OCI-LY7 (cell line): ENCODE data around the gene TMEM132E.

Experiments used
- CTCF ChIP-seq: fragments of 200-600 bp; sonication (generic); conservative IDR thresholded peaks from 2 replicates; pipeline ENCODE4 v1.5.1; 2014; ENCODE audit warnings: mild to moderate bottlenecking, antibody characterized with exemption, low read length, moderate library complexity, mixed read lengths
- EZH2phosphoT487 ChIP-seq: fragments of 200-600 bp; sonication (generic); IDR thresholded peaks from 2 replicates; pipeline ENCODE4 v1.6.1; 2018; ENCODE audit warnings: low read depth, borderline replicate concordance, mild to moderate bottlenecking, mixed run types, antibody characterized with exemption, low read length, moderate library complexity, mixed read lengths

- TF ChIP-seq CTCF (no peak), EZH2phosphoT487 (no peak)
Observed at GRCh38 chr17:34582901-34583245, 3.5 kb downstream of the TMEM132E start.
